Measurements from ENCODE around the gene FRS3.

The FRS3 gene

GRCh38 chr6:41724586-41725501 lies 54.9 kb downstream of the FRS3 start:
- no peak for DNase-seq

GRCh38 chr6:41724228-41724580 lies 55.5 kb downstream of the FRS3 start:
- no peak for DNase-seq

- peak; percentile 89 for DNase-seq
Measured at GRCh38 chr6:41723530-41724227, 56.0 kb downstream of the FRS3 start.

GRCh38 chr6:41722969-41723529 lies 56.7 kb downstream of the FRS3 start:
- DNase-seq: no peak

- no peak for DNase-seq
Measured at GRCh38 chr6:41721414-41721813, 58.3 kb downstream of the FRS3 start.

- no peak for DNase-seq
Measured at GRCh38 chr6:41720783-41721182, 58.9 kb downstream of the FRS3 start.

- DNase-seq: no peak
Measured at GRCh38 chr6:41720262-41720620, 59.5 kb downstream of the FRS3 start.
